GM19238 (cell line): ENCODE measurements around the gene NBEA.
"Not testable (repeated sequence)": the region's sequence is repeated elsewhere in the genome, so short reads cannot be mapped to it uniquely, and the experiment has no call there.

Source experiments
- DNase-seq: peaks from one replicate; pipeline ENCODE4 v3.0.0; 2011; ENCODE audit warnings: low spot score; ENCODE audit not compliant: insufficient read length

NBEA gene

DNA sequence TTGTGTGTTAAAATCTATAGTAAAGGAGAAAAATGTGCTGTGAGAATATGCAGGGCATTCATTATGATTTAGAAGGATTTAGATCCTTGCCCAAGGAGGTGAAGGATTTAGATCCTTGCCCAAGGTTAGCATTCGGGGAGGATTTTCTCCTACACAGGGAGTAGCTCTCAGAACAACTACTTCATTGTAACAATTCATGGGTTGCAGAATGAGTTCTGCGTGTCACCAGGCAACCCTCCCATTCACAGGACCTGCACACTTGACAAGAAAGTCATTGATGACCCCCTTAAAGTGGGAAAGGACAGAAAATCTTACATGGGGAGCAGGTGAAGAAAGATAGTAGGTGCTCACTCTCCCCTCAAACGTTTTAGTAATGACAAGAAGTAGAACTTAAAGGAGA is 701.6 kb downstream of the NBEA start:
- DNase-seq, result no peak

- no peak for DNase-seq
Observed at GRCh38 chr13:35646056-35646774, 704.1 kb downstream of the NBEA start.

GRCh38 chr13:35648201-35648600 is 706.1 kb downstream of the NBEA start:
- no peak for DNase-seq

- no peak for DNase-seq
Observed at GRCh38 chr13:35649162-35649561, 707.1 kb downstream of the NBEA start.

GRCh38 chr13:35659796-35660195 is 717.7 kb downstream of the NBEA start:
- DNase-seq, result no peak

- DNase-seq, result no peak
Observed at GRCh38 chr13:35664747-35665146, 722.7 kb downstream of the NBEA start.

DNA sequence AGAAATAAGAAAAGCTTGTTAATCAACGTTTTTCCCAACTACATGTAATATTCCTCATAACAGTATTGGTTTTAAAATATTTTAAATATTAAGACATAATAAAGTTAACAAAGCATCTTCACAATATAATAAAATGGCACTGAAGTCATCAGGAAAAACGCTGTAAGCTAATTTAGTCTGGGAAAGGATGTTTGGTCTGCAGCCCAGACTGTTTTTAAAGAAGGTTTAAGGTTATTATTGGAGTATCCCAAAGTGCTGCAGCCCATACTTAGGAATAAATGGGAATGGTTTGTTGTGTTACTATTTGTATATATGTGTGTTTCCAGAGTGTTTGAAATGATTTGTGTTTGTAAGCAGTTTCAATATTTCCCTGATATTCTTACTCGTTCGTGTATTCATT is 727.3 kb downstream of the NBEA start:
- DNase-seq, result no peak

- no peak for DNase-seq
Observed at GRCh38 chr13:35672611-35673010, 730.5 kb downstream of the NBEA start.

DNA sequence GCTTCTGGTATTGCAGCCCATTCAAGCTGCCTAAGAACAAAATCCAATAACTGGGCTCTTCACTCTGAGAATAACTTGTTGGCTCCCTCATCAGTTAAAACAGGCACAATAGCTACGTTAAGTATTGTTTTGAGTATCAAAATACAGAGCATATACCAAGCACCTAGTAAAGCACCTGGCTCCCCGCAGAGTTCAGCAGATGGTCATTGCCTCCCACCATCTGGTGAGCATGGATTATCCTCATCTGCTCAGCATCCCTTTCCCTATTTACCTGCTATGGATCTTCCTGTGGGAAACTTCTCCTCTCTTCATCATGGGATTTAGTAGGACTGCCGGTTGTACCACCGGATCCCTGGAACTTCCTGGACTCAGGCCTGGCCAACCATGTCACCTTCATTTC is 733.6 kb downstream of the NBEA start:
- DNase-seq, result no peak

DNA sequence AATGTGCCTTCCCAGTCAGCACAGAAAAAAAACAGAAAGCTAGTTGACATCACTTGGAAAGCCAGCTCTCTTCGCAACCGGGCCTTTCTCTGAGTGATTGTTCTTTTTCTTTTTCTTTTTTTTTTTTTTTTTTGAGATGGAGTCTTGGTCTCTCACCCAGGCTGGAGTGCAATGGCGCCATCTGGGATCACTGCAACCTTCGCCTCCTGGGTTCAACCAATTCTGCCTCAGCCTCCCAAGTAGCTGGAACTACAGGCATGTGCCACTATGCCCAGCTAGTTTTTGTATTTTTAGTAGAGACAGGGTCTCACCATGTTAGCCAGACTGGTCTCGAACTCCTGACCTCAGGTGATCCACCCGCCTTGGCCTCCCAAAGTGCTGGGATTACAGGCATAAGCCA is 735.8 kb downstream of the NBEA start:
- DNase-seq, result not testable (repeated sequence)

GRCh38 chr13:35681685-35682084 is 739.6 kb downstream of the NBEA start:
- DNase-seq, result no peak

GRCh38 chr13:35684432-35684831 is 742.4 kb downstream of the NBEA start:
- DNase-seq, result no peak

- no peak for DNase-seq
Observed at GRCh38 chr13:35687336-35687735, 745.3 kb downstream of the NBEA start.

DNA sequence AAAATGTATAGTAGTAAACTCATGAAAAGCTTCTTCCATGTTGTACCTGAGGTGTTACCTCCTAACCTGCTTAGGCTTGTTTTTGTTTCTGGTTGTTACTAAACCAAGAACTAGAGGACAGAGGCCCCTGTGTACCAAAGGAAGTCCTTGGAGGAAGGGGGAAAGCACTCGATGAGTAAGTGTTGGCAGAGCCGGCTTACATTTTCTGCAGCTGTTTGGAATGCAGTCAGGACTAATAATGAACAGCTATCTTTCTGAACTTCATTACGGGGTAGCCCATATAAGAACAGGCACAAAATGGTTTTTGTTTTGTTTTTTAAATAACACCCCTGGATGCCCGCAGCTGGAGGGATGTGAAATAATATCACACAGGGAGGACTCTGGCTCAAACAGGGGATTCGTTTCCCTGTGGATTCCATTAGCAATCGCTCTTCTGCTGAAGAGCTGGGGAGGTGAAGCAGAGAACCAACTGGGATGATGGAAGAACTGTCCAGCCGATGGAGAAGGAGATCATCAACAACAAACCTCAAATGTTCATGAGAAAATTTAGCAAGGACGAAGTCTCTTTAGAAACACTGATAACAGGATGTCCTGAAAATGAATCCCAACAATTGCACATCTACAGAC is 748.6 kb downstream of the NBEA start:
- DNase-seq, result no peak

- no peak for DNase-seq
Observed at GRCh38 chr13:35693134-35693784, 751.2 kb downstream of the NBEA start.

DNA sequence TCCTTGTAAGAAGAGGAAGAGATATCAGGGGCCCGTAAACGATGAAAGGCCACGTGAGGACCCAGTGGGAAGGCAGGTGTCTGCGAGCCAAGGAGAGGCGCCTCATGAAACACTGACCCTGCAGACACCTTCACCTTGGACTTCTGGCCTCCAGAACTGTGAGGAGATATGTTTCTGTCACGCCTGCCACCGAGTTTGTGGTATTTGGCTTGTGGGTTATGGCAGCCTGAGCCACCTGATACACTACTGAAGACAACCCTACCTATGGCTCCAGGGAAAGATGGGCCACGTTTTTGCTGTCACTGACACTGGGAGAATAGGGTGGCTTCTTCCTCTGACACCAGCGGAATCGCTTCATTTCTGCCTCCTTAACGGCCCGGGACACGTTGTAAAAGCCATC is 752.0 kb downstream of the NBEA start:
- no peak for DNase-seq

DNA sequence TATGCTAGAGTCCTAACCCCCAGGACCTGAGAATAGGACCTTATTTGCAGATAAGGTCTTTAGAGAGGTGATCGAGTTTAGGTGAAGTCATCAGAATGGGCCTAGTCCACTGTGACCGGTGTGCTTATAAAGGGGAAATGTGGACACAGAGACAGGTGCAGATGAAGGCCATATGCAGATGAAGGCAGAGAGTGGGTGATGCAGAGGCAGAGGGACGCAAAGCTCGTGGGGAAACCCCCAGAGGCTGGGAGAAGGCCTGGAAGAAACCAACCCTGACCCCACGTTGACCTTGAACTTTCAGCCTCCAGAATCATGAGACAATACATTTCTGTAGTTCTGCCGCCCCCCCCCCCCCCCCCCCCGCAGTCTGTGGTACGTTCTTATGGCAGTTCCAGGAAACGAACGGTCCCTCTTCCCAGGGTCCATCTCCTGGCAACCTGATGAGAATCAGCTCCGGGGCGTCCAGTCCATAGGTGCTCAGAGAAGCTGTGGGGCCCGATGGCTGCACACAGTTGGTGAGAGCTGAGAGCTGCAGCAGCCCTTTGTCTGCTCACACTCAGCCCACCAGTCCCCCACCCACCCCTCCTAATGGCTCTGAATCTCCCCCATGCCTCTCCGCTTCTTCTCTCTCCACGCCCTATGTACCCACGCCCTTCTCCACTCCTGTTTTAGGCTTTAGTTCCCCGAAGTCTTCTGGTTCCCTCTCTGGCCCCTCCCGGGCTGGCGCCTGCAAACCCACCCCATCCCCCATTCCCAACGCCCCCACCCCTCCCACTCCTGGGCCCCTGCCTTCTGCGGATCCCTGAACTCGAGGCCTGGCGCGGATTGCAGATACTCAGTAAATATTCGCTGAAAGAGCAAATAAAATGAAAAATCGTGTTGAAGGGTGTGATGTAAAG is 752.7 kb downstream of the NBEA start:
- DNase-seq, result no peak

DNA sequence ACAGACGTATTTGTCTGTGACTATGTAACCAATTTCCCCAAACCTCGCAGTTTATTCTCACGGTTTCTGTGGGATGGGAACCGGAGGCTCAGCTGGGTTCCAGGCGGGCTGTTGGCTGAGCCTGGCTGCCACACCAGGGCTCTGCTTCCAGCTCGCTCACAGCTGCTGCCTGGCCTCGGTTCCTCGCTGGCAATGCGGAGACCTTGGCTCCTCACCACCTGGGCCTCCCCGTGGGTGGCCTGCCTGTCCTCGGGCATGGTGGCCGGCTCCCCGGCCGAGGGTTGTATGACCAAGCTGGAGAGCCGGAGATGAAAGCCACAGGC is 753.3 kb downstream of the NBEA start:
- DNase-seq, result no peak

- DNase-seq, result no peak
Observed at GRCh38 chr13:35697186-35697730, 755.2 kb downstream of the NBEA start.

DNA sequence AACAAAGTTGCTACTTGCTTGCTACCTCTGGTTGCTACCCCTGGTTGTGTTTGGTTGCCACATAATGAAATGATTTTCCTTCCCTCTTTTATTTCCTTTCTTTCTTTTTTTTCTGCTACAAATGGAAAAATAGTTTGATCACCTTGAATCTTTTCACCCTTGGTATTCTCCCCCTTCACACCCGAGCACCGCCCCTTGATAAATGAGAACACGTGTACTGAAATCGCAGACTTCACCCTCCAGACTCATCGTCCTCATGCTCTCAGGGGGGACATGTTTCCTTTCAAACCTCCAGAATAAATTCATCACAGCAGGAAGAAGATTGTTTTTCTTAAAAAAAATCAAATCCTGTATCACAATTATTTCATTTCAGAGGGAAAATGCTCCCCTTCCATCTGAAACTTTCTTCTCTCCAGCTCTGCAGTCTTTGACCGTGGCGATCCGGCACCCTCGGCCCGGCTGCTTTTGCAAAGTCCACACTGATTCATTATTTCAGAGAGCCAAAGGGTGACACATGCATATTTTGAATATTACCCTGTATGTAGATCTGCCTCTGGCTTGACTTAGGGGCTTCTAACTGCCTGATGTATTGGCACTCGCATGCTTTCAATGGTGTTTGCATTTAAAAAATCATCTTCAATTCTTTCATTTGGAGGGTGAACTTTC is 757.0 kb downstream of the NBEA start:
- DNase-seq, result no peak
